ENCODE results near the gene CYTIP. TPM values are rescaled to one million over a fixed set of nuclear protein-coding genes. Genes with fewer than 3 reads are reported as not detected.

The CYTIP gene
- total RNA-seq, 1 experiment from 2014 or later: 0.57 TPM

GRCh38 chr2:157415591-157416101 lies 28.2 kb downstream of the CYTIP start:
- no peak for TF ChIP-seq SIN3A (IDR thresholded peaks at IDR 0.05; ENCODE audit: borderline replicate concordance, insufficient read depth, low read depth, low read length)
- in situ Hi-C loops (cut with HindIII; ENCODE audit: low pct_unique_long_range_greater_than_20kb, low sequenced_read_pairs): no loop called here
- ATAC-seq: no peak

GRCh38 chr2:157414050-157414449 lies 29.8 kb downstream of the CYTIP start:
- intact Hi-C loops (cut with micrococcal nuclease; ENCODE audit: unreplicated experiment): no loop called here
- ATAC-seq (no peak), DNase-seq (ENCODE audit: low read depth, low spot score) (no peak)
- no peaks in the 10 kb centered on the region for H3K27me3 ChIP-seq (ENCODE audit: control insufficient read depth, insufficient read depth, low read length)
- BruUV-seq (replicated peaks): no TSS peak
- H3K4me1 ChIP-seq (ENCODE audit: control insufficient read depth, insufficient read depth, low read length): no peaks in the 10 kb centered on the region
- H3K36me3 ChIP-seq (ENCODE audit: control insufficient read depth, insufficient read depth, low read length): no peaks in the 10 kb centered on the region
- in situ Hi-C loops (cut with HindIII; ENCODE audit: low pct_unique_long_range_greater_than_20kb, low sequenced_read_pairs): no loop called here
- TF ChIP-seq TCF7L2 (IDR thresholded peaks at IDR 0.05; ENCODE audit: low read depth, low read length) (no peak), SIN3A (IDR thresholded peaks at IDR 0.05; ENCODE audit: borderline replicate concordance, insufficient read depth, low read depth, low read length) (no peak), POLR2AphosphoS5 (IDR thresholded peaks at IDR 0.05; ENCODE audit: low read depth, low read length) (no peak), REST (IDR thresholded peaks at IDR 0.05; ENCODE audit: insufficient read depth in 1 of 2, low read depth in 2 of 2, low read length in 1 of 2) (no peak)
- TF ChIP-seq, protein P1, sequence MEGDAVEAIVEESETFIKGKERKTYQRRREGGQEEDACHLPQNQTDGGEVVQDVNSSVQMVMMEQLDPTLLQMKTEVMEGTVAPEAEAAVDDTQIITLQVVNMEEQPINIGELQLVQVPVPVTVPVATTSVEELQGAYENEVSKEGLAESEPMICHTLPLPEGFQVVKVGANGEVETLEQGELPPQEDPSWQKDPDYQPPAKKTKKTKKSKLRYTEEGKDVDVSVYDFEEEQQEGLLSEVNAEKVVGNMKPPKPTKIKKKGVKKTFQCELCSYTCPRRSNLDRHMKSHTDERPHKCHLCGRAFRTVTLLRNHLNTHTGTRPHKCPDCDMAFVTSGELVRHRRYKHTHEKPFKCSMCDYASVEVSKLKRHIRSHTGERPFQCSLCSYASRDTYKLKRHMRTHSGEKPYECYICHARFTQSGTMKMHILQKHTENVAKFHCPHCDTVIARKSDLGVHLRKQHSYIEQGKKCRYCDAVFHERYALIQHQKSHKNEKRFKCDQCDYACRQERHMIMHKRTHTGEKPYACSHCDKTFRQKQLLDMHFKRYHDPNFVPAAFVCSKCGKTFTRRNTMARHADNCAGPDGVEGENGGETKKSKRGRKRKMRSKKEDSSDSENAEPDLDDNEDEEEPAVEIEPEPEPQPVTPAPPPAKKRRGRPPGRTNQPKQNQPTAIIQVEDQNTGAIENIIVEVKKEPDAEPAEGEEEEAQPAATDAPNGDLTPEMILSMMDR (IDR thresholded peaks at IDR 0.05): no peak
- H3K27ac ChIP-seq (ENCODE audit: low read length): no peak overlapping the region
- ChIA-PET POLR2A (no interaction called here), CTCF (no interaction called here)
- no peaks in the 10 kb centered on the region for H3K9me3 ChIP-seq (ENCODE audit: control insufficient read depth, insufficient read depth, low read depth, low read length)
- H3K4me3 ChIP-seq (ENCODE audit: low read depth in 2 of 2, low read length in 2 of 2): no peak overlapping the region

More at GRCh38 chr2:157415591-157416101, 28.2 kb downstream of the CYTIP start:
- intact Hi-C loops (cut with micrococcal nuclease; ENCODE audit: unreplicated experiment): no loop called here
- H3K36me3 ChIP-seq (ENCODE audit: control insufficient read depth, insufficient read depth, low read length): no peaks in the 10 kb centered on the region
- no peaks in the 10 kb centered on the region for H3K9me3 ChIP-seq (ENCODE audit: control insufficient read depth, insufficient read depth, low read depth, low read length)
- ChIA-PET CTCF (no interaction called here), POLR2A (no interaction called here)
- no peaks in the 10 kb centered on the region for H3K4me1 ChIP-seq (ENCODE audit: control insufficient read depth, insufficient read depth, low read length)
- no peak overlapping the region for H3K27ac ChIP-seq (ENCODE audit: low read length)
- BruUV-seq (replicated peaks): no TSS peak
- H3K4me3 ChIP-seq (ENCODE audit: low read depth in 2 of 2, low read length in 2 of 2): no peak overlapping the region
- H3K27me3 ChIP-seq (ENCODE audit: control insufficient read depth, insufficient read depth, low read length): no peaks in the 10 kb centered on the region
- DNase-seq (ENCODE audit: low read depth, low spot score): no peak

DNA sequence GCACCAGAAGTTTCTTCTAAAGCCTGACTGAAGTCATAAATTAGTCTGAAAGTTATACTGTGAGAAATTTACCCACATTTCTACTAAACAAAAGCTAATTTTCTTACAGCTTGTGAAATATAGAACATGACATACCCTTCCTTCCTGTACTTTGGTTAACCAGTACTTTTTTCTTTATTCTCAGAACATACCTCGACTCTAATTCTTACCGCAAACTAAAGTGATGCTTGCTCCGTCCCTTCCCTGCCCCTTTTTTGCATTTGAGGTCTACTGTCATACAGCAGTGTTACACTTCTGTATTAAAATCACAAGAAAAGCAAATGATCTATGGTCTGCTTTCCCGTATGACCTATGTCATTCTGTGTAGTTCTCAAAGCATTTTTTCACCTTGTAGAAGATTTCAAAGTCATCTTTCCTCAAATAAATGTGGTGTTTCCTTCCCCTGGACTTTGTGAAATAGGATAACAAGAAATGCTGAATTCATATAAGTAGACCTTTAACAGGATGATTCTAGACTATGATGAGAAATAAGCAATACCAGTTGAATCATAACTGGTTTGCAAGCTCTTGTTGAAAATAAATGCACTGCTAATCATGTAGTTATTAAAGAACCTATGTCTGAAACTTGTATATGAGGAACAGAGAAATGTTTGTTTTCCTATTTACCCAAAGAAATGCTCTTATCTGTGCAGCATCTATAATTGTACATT lies 30.4 kb downstream of the CYTIP start:
- no peak overlapping the region for H3K27ac ChIP-seq (ENCODE audit: low read length)
- TF ChIP-seq SIN3A (IDR thresholded peaks at IDR 0.05; ENCODE audit: borderline replicate concordance, insufficient read depth, low read depth, low read length) (no peak), TCF7L2 (IDR thresholded peaks at IDR 0.05; ENCODE audit: low read depth, low read length) (no peak)
- TF ChIP-seq, protein P1 (IDR thresholded peaks at IDR 0.05): no peak
- BruUV-seq (replicated peaks): no TSS peak
- CTCF ChIA-PET: no interaction called here
- in situ Hi-C loops (cut with HindIII; ENCODE audit: low pct_unique_long_range_greater_than_20kb, low sequenced_read_pairs) (no loop called here), intact Hi-C loops (cut with micrococcal nuclease; ENCODE audit: unreplicated experiment) (no loop called here)
- DNase-seq (ENCODE audit: low read depth, low spot score) (no peak), ATAC-seq (no peak)
- POLR2A ChIA-PET: no interaction called here
- no peaks in the 10 kb centered on the region for H3K4me1 ChIP-seq (ENCODE audit: control insufficient read depth, insufficient read depth, low read length)
- no peaks in the 10 kb centered on the region for H3K9me3 ChIP-seq (ENCODE audit: control insufficient read depth, insufficient read depth, low read depth, low read length)
- H3K27me3 ChIP-seq (ENCODE audit: control insufficient read depth, insufficient read depth, low read length): no peaks in the 10 kb centered on the region
- H3K36me3 ChIP-seq (ENCODE audit: control insufficient read depth, insufficient read depth, low read length): no peaks in the 10 kb centered on the region
- H3K4me3 ChIP-seq (ENCODE audit: low read depth in 2 of 2, low read length in 2 of 2): no peak overlapping the region

All from Panc1 (cell line).